ENCODE results near the gene GET4. TPM values are rescaled to one million over a fixed set of nuclear protein-coding genes. Genes with fewer than 3 reads are reported as not detected.

The GET4 gene
- total RNA-seq, 1 donor from 2014 or later, result 4.2 TPM

GRCh38 chr7:889391-889790 is 13.0 kb downstream of the GET4 start:
- Histone ChIP-seq H3K36me3 (peaks cover 64 to 72% of the 10 kb centered on the region in 2 donors), H3K4me1 (peaks cover 0 to under 1% of the 10 kb centered on the region in 2 donors), H3K27me3 (no peaks in the 10 kb centered on the region), H3K9me3 (no peaks in the 10 kb centered on the region), H3K4me3 (no peak overlapping the region), H3K27ac (no peak overlapping the region)
- DNase-seq (ENCODE audit: low spot score in 2 of 2), result no peak
- intact Hi-C loops (cut with DNase I), result no loop called here
- TF ChIP-seq CTCF (IDR thresholded peaks at IDR 0.05), result no peak

GRCh38 chr7:890868-891267 is 14.5 kb downstream of the GET4 start:
- no peak overlapping the region for H3K4me3 ChIP-seq
- H3K27ac ChIP-seq, result no peak overlapping the region
- no peaks in the 10 kb centered on the region for H3K4me1 ChIP-seq
- DNase-seq (ENCODE audit: low spot score in 2 of 2), result no peak
- H3K27me3 ChIP-seq, result no peaks in the 10 kb centered on the region
- intact Hi-C loops (cut with DNase I), result no loop called here
- no peak for TF ChIP-seq CTCF (IDR thresholded peaks at IDR 0.05)
- H3K9me3 ChIP-seq, result no peaks in the 10 kb centered on the region
- peaks cover 76 to 87% of the 10 kb centered on the region in 2 donors for H3K36me3 ChIP-seq

GRCh38 chr7:891291-891690 is 14.9 kb downstream of the GET4 start:
- intact Hi-C loops (cut with DNase I), result no loop called here
- Histone ChIP-seq H3K9me3 (no peaks in the 10 kb centered on the region), H3K36me3 (peaks cover 76 to 87% of the 10 kb centered on the region in 2 donors), H3K27me3 (no peaks in the 10 kb centered on the region), H3K4me3 (no peak overlapping the region), H3K4me1 (no peaks in the 10 kb centered on the region), H3K27ac (no peak overlapping the region)
- no peak for TF ChIP-seq CTCF (IDR thresholded peaks at IDR 0.05)
- no peak for DNase-seq (ENCODE audit: low spot score in 2 of 2)

- no peak overlapping the region for H3K27ac ChIP-seq
- no peaks in the 10 kb centered on the region for H3K9me3 ChIP-seq
- no peak overlapping the region for H3K4me3 ChIP-seq
- intact Hi-C loops (cut with DNase I), result no loop called here
- H3K36me3 ChIP-seq, result peaks cover 73 to 87% of the 10 kb centered on the region in 2 donors
- no peak for DNase-seq (ENCODE audit: low spot score in 2 of 2)
- H3K4me1 ChIP-seq, result no peaks in the 10 kb centered on the region
- no peaks in the 10 kb centered on the region for H3K27me3 ChIP-seq
- TF ChIP-seq CTCF (IDR thresholded peaks at IDR 0.05), result no peak
Observed at GRCh38 chr7:891805-892204, 15.5 kb downstream of the GET4 start.

GRCh38 chr7:892648-893593 is 16.6 kb downstream of the GET4 start:
- H3K9me3 ChIP-seq, result no peaks in the 10 kb centered on the region
- peaks cover 71 to 84% of the 10 kb centered on the region in 2 donors for H3K36me3 ChIP-seq
- TF ChIP-seq CTCF (IDR thresholded peaks at IDR 0.05), result no peak
- no peak for DNase-seq (ENCODE audit: low spot score in 2 of 2)
- H3K4me1 ChIP-seq, result no peaks in the 10 kb centered on the region
- intact Hi-C loops (cut with DNase I), result no loop called here
- no peak overlapping the region for H3K27ac ChIP-seq
- H3K27me3 ChIP-seq, result no peaks in the 10 kb centered on the region
- no peak overlapping the region for H3K4me3 ChIP-seq
